Regular cardiac myocyte (primary cell): ENCODE measurements around the gene STRAP. TPM values are rescaled to one million over a fixed set of nuclear protein-coding genes. Genes with fewer than 3 reads are reported as not detected.

Experiments used
- total RNA-seq: library from RNA; depleted of rRNA; stranded (reverse); fragments of >200 nt; gene quantifications from 2 replicates; pipeline ENCODE4 v1.2.3, GENCODE V29; 2014

The STRAP gene
- 59.2 and 131 TPM in 2 replicates for total RNA-seq

GRCh38 chr12:15882118-15882971 lies at the start of gene STRAP:
TSS of gene STRAP (plus strand) at chr12:15882387. CDS start at chr12:15882708, 321 bp downstream.

GRCh38 chr12:15910864-15911721 lies 28.9 kb downstream of the STRAP start, which contains the start of gene DERA:
TSS of gene DERA (plus strand) at chr12:15911332. CDS start at chr12:15911384, 52 bp downstream.

Other genes starting within 250 kb of the STRAP start
- gene EPS8, start 93.0 kb upstream of the STRAP start, total RNA-seq: 150 and 165 TPM in 2 replicates
- 44.5 and 65.6 TPM in 2 replicates for gene DERA, start 28.9 kb downstream of the STRAP start, total RNA-seq